ENCODE results near the gene PLET1.
"Not testable (repeated sequence)": the region's sequence is repeated elsewhere in the genome, so short reads cannot be mapped to it uniquely, and the experiment has no call there.

PLET1 gene

GRCh38 chr11:112210890-112211289, 49.8 kb downstream of the PLET1 start:
- DNase-seq = no peak

GRCh38 chr11:112206071-112206470, 54.6 kb downstream of the PLET1 start:
- DNase-seq = no peak

GRCh38 chr11:112200252-112200651, 60.4 kb downstream of the PLET1 start:
- no peak for DNase-seq

- DNase-seq = not testable (repeated sequence)
Observed at GRCh38 chr11:112199101-112199500, 61.6 kb downstream of the PLET1 start.
